AG04450 (cell line): ENCODE data around the gene ST7L. TPM values are rescaled to one million over a fixed set of nuclear protein-coding genes. Genes with fewer than 3 reads are reported as not detected.

Experiments used
- CTCF ChIA-PET: fragments of 300-600, 350-600 bp; formaldehyde crosslinking; extraction: SDS; loops from one replicate; lab custom pipeline; 2022; ENCODE audit warnings: antibody characterized with exemption, inconsistent platforms; lab: Charles Lee
- POLR2A ChIA-PET: fragments of 350-600 bp; formaldehyde crosslinking; extraction: SDS; loops from one replicate; lab custom pipeline; 2021; ENCODE audit warnings: antibody characterized with exemption, inconsistent platforms; lab: Yijun Ruan, JAX
- DNase-seq: peaks from one replicate; pipeline ENCODE4 v3.0.0-alpha.2; 2011; ENCODE audit warnings: low read depth, low spot score
- H3K27ac ChIP-seq: one replicate; pipeline ENCODE4 v1.5.1; 2012; ENCODE audit warnings: low read depth, low read length, control low read depth
- H3K27me3 ChIP-seq: one replicate; pipeline ENCODE4 v1.6.0; 2012; ENCODE audit warnings: low read length; ENCODE audit not compliant: control insufficient read depth, insufficient read depth
- H3K4me3 ChIP-seq: 2 replicates; pipeline ENCODE4 v1.5.1; 2011; ENCODE audit warnings: mild to moderate bottlenecking, low read depth, low read length, control low read depth
- H3K9me3 ChIP-seq: 2 replicates; pipeline ENCODE4 v1.5.1; 2012; ENCODE audit warnings: low read length; ENCODE audit not compliant: control insufficient read depth, insufficient read depth
- CTCF ChIP-seq: IDR thresholded peaks from 2 replicates; pipeline ENCODE4 v1.5.1; 2011; ENCODE audit warnings: low read depth, low read length, control low read depth, inconsistent platforms
- polyA plus RNA-seq: library from polyadenylated mRNA; depleted of rRNA; stranded (reverse); fragments of >200 nt; gene quantifications from 2 replicates; pipeline ENCODE4 v1.2.3, GENCODE V29; 2011

The ST7L gene
- polyA plus RNA-seq, 1 experiment, result 13.5 TPM

GRCh38 chr1:112575154-112575804, 43.7 kb downstream of the ST7L start:
- ChIA-PET POLR2A (interaction anchor here (0.5 to 1.0 kb wide), 4 partner anchors 31 to 929 kb away, joined by 3 to 5 read pairs (median 4); no protein-coding TSS in a partner anchor), CTCF (no interaction called here)
- H3K27ac ChIP-seq, result no peak overlapping the region
- no peak overlapping the region for H3K4me3 ChIP-seq
- no peaks in the 10 kb centered on the region for H3K9me3 ChIP-seq
- DNase-seq, result peak; percentile 83
- TF ChIP-seq CTCF, result no peak
- no peaks in the 10 kb centered on the region for H3K27me3 ChIP-seq

GRCh38 chr1:112565800-112566199, 53.1 kb downstream of the ST7L start:
- no peak for DNase-seq
- ChIA-PET CTCF (no interaction called here), POLR2A (no interaction called here)
- Histone ChIP-seq H3K4me3 (no peak overlapping the region), H3K27ac (no peak overlapping the region), H3K9me3 (no peaks in the 10 kb centered on the region), H3K27me3 (no peaks in the 10 kb centered on the region)
- no peak for TF ChIP-seq CTCF

GRCh38 chr1:112564081-112564480, 54.9 kb downstream of the ST7L start:
- ChIA-PET POLR2A (interaction anchor here (0.6 kb wide), 1 partner anchor 199 kb away, joined by 3 read pairs; no protein-coding TSS in a partner anchor), CTCF (no interaction called here)
- H3K9me3 ChIP-seq, result no peaks in the 10 kb centered on the region
- no peak for TF ChIP-seq CTCF
- H3K4me3 ChIP-seq, result no peak overlapping the region
- no peaks in the 10 kb centered on the region for H3K27me3 ChIP-seq
- no peak overlapping the region for H3K27ac ChIP-seq
- DNase-seq, result no peak

GRCh38 chr1:112563341-112563740, 55.6 kb downstream of the ST7L start:
- POLR2A ChIA-PET, result no interaction called here
- no peak for DNase-seq
- CTCF ChIA-PET, result interaction anchor here (0.6 kb wide), 1 partner anchor 49 kb away, joined by 3 read pairs; no protein-coding TSS in a partner anchor

More at GRCh38 chr1:112563341-112563740, 55.6 kb downstream of the ST7L start:
- no peak for TF ChIP-seq CTCF
- H3K27me3 ChIP-seq, result no peaks in the 10 kb centered on the region
- no peaks in the 10 kb centered on the region for H3K9me3 ChIP-seq
- H3K27ac ChIP-seq, result no peak overlapping the region
- no peak overlapping the region for H3K4me3 ChIP-seq
